Measurements from ENCODE around the gene TAB2.
"Not testable (repeated sequence)": the region's sequence is repeated elsewhere in the genome, so short reads cannot be mapped to it uniquely, and the experiment has no call there.

Gene TAB2

GRCh38 chr6:149313070-149313469, 4.4 kb upstream of the TAB2 start:
- DNase-seq: no peak

DNA sequence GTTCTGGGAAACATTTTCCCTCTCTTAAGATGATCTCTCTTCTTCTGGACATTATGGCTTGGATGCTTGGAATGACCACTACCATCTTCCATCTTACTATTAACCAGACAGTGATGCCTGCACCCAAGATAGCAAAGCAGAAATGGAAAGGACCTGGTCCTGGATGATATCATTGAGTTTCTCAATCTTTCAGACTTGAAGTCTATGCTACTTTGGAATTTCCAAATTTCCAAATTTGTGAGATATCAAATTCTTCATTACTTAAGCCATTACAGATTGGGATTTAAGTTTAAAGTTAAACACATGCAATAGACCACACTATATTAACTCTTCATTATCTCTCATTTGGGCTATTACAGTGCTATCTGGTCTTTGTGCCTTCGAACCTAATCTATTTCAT, 3.7 kb upstream of the TAB2 start:
- DNase-seq: no peak

GRCh38 chr6:149314325-149314905, 3.1 kb upstream of the TAB2 start:
- DNase-seq: no peak

GRCh38 chr6:149316108-149316727, 1.3 kb upstream of the TAB2 start:
- DNase-seq: no peak

- peak; percentile 80 for DNase-seq
These were observed 520 bp upstream of the TAB2 start for GRCh38 chr6:149316740-149317643.

DNA sequence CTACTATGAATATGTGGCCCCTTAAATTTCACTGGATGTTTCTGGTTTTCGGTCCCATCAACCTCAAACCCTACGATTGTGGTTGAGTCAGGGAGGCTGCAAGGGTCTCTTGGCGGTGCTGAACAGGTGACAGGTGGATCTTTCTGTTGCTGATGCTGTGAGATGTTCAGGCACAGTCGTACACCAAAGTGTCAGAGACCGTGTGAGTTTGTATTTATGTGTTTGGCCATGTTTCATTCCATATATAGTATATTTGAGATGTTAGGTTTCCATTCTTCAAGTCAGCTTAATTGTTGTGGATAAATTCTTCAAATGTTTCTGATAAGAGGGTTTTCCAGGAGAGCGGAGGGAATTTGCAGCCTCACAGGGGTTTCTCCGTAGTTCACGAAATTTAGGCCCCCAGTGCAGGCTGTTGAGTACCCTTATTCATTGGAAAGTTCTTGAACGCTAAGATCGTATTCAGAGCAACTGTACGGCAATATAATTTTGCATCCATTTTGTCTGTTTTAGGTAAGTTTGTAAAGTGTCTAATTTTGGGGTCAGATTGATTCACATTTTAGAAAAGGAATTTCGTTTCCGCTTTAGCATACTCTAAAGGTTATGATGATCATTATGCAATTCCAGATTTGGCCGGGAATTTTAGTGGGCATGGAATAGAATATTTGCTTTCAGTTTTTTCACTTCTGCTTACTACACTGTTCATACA, 1.2 kb downstream of the TAB2 start:
- DNase-seq: no peak

GRCh38 chr6:149319422-149319821, 1.9 kb downstream of the TAB2 start:
- no peak for DNase-seq

GRCh38 chr6:149320016-149320415, 2.5 kb downstream of the TAB2 start:
- DNase-seq: not testable (repeated sequence)

DNA sequence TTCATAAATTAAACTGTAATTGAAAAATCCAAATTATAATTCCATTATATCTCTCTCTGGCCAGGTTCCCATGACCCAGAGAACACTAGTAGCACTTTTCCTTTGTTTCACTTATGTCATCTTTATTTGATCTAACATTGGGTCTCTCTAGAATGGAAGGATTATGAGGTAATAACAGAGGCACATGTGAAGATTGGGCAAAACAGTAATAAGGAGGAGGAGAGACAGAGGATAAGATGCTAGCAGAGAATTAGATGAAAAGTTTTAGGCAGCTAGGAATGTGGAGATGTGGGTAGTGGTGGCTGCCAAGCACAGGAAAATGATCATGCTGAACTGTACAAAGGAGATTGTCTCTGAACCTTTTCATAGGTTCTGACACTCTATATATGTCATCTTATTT, 3.3 kb downstream of the TAB2 start:
- no peak for DNase-seq

DNA sequence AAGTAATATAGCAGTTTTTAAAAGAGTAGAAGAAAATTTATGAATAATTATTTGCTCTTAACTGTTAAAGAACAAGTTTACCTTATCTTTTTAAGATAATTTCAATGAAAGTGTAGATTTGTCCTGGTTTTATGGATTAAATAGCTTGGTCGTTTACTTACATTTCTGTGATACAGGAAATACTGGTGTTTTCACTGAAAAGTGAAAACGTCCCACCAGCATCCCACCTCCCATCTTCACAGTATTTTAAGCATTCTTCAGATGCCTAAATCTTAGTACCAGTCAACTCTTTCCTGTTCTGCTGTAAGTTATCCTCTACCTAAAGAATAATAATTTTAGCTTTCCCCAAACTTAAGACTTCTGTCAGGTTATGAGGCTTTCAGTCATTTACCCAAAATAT, 5.8 kb downstream of the TAB2 start:
- no peak for DNase-seq

- DNase-seq: no peak
These were observed 6.4 kb downstream of the TAB2 start for GRCh38 chr6:149323925-149324324.

- no peak for DNase-seq
These were observed 6.9 kb downstream of the TAB2 start for GRCh38 chr6:149324428-149324827.

- DNase-seq: no peak
These were observed 8.2 kb downstream of the TAB2 start for GRCh38 chr6:149325648-149326236.

GRCh38 chr6:149327638-149328037, 10.1 kb downstream of the TAB2 start:
- no peak for DNase-seq

GRCh38 chr6:149328083-149328482, 10.6 kb downstream of the TAB2 start:
- DNase-seq: no peak

DNA sequence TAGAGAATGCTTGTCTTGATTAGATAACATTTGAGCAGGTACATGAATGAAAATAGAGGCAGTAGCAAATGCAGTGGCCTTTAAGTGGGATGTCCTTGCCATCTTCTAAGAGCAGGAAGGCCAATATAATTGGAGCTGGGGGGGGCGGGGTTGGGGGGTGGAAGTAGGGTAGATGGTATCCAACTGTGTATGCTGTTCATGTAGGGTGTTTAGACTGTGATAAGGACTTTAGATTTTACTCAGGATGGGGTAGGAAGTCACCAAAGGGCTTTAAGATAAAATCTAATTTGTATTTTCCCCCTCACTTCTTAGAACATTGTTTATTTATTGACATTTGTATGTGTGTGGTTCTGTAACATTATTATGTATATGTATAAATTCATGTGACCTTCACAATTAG, 12.0 kb downstream of the TAB2 start:
- DNase-seq: no peak

- no peak for DNase-seq
These were observed 12.6 kb downstream of the TAB2 start for GRCh38 chr6:149330133-149330532.

DNA sequence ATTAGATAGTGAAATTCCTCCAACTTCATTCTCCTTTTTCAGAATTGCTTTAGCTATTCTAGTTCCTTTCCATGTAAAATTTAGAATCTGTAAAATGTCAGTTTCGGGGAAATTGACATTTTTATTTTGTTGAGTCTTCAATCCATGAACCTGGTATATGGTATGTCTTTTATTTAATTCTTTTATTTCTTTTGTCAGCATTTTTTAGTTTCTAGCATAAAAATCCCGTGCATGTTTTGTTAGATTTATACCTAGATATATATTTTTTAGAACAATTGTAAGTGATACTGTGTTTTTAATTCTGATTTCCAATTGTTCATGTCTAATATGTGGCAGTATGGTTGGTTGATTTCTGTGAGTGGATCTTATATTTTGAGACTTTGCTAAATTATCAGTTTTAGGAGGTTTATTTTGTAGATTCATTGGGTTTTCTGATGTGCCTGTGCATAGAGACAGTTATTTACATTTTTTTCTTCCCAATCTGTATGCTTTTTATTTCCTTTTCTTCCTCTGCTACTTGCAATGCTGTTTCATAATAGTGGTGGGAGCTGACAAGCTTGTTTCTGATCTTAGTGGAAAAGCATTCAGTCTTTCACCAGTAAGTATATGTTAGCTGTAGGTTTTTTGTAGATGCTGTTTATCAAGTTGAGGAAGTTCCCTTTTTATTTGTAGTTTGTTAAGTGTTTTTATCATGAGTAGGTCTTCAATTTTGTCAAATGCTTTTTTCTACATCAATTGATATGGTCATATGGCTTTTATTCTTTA, 13.7 kb downstream of the TAB2 start:
- DNase-seq: no peak

DNA sequence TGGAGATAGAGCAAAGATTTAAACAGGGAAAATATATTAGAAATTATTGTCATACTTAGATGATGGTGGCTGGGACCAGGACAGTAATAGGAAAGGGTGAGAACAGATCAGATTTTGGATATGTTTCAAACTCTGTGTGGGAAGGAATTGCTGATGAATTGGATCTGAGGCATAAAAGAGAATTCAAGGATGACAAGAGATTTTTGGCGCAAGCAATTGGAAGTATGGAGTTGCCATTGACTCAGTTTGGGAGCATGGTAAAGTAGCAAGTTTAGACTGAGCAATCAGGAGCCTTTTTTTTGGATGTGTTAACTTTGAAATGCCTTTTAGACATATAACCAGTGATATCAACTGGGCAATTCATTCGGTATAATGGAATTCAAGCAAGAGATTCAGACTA, 14.4 kb downstream of the TAB2 start:
- DNase-seq: no peak

GRCh38 chr6:149332602-149333265, 15.2 kb downstream of the TAB2 start:
- no peak for DNase-seq

- DNase-seq: no peak
These were observed 15.7 kb downstream of the TAB2 start for GRCh38 chr6:149333266-149333620.

DNA sequence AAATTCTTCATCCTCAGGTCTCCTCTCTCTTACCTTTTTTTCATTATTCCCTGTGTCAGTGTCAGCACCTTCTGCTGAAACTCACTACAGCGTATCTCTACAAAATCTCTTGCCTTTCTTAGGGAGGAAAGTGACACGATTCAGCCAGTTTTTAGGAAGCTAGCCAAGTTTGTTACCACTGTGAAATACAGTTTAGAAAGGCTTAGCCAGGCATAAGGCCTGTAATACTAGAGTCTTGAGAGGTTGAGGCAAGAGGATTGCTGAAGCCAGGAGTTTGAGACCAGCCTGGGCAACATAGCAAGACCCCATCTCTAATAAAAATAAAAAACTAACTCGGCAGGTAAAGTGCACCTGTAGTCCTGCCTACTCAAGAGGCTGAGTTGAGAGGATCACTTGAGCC, 16.7 kb downstream of the TAB2 start:
- no peak for DNase-seq
